Activated naive CD8-positive, alpha-beta T cell treated with anti-CD3 and anti-CD28 coated beads for 36 hours (primary cell): Measurements from ENCODE around the gene B4GALT3. TPM values are rescaled to one million over a fixed set of nuclear protein-coding genes. Genes with fewer than 3 reads are reported as not detected.

Source experiments
- DNase-seq: peaks from one replicate; pipeline ENCODE4 v3.0.0; 2021
- H3K27ac Mint-ChIP-seq: one replicate; pipeline ENCODE4 v1.8.0; 2022; ENCODE audit warnings: mild to moderate bottlenecking, moderate library complexity, mixed read lengths
- H3K27me3 Mint-ChIP-seq: one replicate; pipeline ENCODE4 v1.8.0; 2022; ENCODE audit warnings: mild to moderate bottlenecking, mixed read lengths
- H3K36me3 Mint-ChIP-seq: one replicate; pipeline ENCODE4 v1.8.0; 2021; ENCODE audit warnings: mild to moderate bottlenecking, mixed read lengths
- H3K4me1 Mint-ChIP-seq: one replicate; pipeline ENCODE4 v1.8.0; 2021; ENCODE audit warnings: mixed read lengths
- H3K4me3 Mint-ChIP-seq: one replicate; pipeline ENCODE4 v1.8.0; 2022; ENCODE audit warnings: mild to moderate bottlenecking, moderate library complexity, mixed read lengths
- H3K9me3 Mint-ChIP-seq: one replicate; pipeline ENCODE4 v1.8.0; 2022; ENCODE audit warnings: mixed read lengths
- total RNA-seq, 2 experiments: library from RNA; stranded (reverse); gene quantifications; one replicate each; pipeline ENCODE4 v1.2.3, GENCODE V29; 2021

Gene B4GALT3
- total RNA-seq, 2 experiments from 2014 or later, result 49.5 to 53.9 TPM

DNA sequence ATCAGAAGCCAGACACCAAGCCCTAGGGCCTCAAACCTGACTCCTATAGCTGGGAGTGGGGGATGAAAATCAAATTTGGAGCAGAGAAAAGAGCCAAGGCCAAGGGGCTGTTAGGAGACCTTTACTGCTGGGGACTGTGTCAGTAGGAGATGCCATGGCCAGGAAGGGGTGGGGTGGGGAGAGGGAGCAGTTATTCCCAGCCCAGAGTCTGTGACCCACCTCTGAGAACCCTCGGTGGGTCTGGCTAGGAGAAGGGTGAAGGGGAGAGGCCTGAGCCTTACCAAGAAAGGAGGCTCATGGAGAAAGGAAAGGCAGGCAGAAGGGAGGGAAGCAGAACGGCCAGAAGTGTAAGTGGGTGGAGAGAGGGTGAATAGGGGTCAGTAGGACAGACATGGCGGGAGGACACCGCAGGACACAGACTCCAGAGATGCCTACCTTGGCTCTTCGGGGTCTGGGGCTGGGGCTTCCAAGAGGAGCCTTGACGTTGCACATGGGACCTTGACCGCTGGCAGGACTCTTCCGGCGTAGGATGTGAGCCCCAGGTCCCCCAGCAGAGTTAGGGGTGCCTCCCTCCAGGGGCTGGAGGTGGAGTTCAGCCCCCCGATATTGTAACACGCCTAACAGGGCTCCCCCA lies 20.4 kb upstream of the B4GALT3 start:
- H3K27me3 Mint-ChIP-seq, result no peaks in the 10 kb centered on the region
- no peaks in the 10 kb centered on the region for H3K9me3 Mint-ChIP-seq
- H3K27ac Mint-ChIP-seq, result no peak overlapping the region
- peaks cover 33% of the 10 kb centered on the region for H3K4me1 Mint-ChIP-seq
- peaks cover under 1% of the 10 kb centered on the region for H3K36me3 Mint-ChIP-seq
- H3K4me3 Mint-ChIP-seq, result no peak overlapping the region
- no peak for DNase-seq

DNA sequence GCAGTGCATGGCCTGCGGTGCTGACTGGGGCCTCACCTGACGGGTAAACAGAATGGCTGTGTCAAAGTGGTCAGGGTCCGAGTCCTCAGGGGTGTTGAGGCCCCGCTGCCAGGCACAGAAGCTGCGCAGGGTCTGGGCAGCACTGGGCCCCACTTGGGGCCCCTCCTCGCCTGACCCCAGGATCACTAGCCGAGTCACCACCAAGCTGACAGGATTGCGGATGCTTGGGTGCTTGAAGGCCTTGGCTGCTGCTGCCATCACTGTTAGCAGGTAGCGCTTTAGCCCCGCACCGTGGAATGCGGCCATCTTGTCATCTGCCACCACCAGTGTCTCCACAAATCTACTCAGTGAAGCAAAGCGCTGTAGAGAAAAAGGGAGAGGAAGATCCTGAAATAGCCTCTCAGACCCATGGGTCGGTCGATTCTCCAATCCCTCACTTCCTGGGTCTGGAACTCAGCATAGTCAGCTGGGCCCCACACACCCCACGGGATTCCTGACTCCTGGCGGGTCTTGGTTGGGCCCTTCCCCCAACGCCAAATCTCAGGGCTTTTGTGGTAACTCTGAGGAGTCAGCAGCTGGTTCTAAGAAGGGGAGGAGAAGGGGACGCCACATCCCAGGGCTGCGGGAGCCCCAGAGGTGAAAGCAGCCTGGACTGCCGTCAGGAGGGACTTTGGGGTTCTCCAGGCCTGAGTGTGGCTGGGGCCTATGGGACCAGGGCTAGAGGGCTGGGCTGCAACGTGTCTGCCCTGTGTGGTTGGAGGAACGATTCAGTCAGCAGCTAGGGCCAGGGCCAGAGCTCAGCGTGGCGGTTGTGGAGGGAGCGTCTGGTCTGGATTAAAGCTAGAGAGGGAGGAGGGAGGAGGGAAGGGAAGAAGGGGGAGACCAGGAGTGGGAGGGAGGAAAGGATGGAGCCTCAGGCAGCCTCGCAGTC lies 19.5 kb upstream of the B4GALT3 start:
- no peak overlapping the region for H3K27ac Mint-ChIP-seq
- H3K9me3 Mint-ChIP-seq, result no peaks in the 10 kb centered on the region

DNA sequence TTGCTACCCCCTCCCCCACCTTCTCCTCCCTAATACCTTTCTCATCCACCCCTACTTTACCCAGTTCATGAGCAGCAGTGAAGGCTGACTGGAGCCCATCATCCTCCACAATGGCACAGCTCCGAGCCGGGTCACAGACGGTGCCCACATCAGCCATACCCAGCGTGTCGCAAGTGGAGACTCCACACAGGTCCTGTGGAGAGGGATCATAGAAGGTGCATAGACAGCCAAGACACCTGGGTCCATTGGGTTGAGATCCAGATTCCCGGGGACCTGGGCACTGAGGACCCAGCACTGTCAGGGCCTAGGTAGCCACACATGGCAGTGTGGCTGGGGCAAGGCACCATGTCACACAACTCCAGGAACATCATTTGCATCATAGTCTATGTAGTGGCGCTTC lies 18.8 kb upstream of the B4GALT3 start:
- Mint-ChIP-seq H3K4me1 (peaks cover 33% of the 10 kb centered on the region), H3K4me3 (no peak overlapping the region), H3K27me3 (no peaks in the 10 kb centered on the region), H3K36me3 (no peaks in the 10 kb centered on the region), H3K9me3 (no peaks in the 10 kb centered on the region), H3K27ac (no peak overlapping the region)
- DNase-seq, result no peak

More for the DNA sequence above, 19.5 kb upstream of the B4GALT3 start:
- Mint-ChIP-seq H3K36me3 (no peaks in the 10 kb centered on the region), H3K4me1 (peaks cover 37% of the 10 kb centered on the region), H3K4me3 (no peak overlapping the region), H3K27me3 (no peaks in the 10 kb centered on the region)
- no peak for DNase-seq

DNA sequence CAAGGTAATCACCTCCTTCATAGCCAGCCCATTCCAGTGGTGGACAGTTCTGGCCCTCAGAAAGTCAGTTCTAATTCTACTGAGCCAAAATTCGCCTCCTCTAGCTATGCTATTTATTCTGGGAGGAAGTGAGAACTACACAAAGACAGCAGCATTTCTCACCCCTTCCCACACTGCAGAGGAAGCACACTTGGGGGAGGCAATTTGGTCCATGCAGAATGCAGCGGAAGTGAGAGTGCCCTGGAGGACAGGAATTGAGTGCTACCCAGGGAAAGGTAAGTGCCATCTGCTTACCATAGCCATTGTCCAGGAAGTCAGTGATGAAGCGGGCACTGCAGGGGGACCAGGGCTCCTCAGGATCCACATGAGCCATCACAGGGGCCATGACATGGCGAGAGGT lies 17.9 kb upstream of the B4GALT3 start:
- peaks cover 25% of the 10 kb centered on the region for H3K4me1 Mint-ChIP-seq
- no peak for DNase-seq
- H3K36me3 Mint-ChIP-seq, result no peaks in the 10 kb centered on the region
- no peaks in the 10 kb centered on the region for H3K27me3 Mint-ChIP-seq
- H3K4me3 Mint-ChIP-seq, result no peak overlapping the region
- H3K27ac Mint-ChIP-seq, result peak overlapping the region; percentile 49
- H3K9me3 Mint-ChIP-seq, result no peaks in the 10 kb centered on the region

DNA sequence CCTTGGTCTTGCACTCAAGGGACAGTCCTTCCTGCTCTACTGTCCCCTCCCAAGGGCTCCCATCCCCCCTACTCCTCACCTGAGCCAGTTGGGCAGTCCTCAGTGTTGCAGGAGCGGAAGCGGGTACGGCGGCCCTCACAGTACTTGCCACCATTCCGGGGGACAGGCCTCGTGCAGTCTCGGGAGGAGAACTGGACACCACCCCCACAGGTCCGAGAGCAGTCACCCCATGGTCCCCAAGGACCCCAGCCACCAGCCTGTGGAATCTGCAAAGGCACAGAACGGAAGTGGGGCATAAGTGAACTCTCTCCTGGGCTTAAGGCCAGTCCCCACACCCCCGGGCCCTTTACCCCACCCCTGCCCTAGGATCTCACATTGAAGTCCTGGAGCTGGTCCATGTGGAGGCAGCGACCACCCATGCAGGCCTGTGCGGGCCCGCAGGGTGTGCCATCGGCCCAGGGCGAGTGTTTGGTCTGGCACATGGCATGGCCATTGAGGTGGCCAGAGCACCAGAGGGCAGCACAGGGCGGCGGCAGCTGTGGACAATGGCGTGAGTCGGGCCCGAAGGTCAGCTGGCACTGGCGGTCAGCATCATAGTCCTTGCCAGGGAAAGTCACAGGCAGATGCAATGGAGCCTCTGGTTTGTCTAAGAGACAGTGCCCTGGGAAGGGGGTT lies 16.4 kb upstream of the B4GALT3 start:
- no peak overlapping the region for H3K27ac Mint-ChIP-seq
- no peaks in the 10 kb centered on the region for H3K36me3 Mint-ChIP-seq
- H3K9me3 Mint-ChIP-seq, result no peaks in the 10 kb centered on the region
- no peaks in the 10 kb centered on the region for H3K27me3 Mint-ChIP-seq
- H3K4me1 Mint-ChIP-seq, result peaks cover 24% of the 10 kb centered on the region
- no peak overlapping the region for H3K4me3 Mint-ChIP-seq
- DNase-seq, result no peak

DNA sequence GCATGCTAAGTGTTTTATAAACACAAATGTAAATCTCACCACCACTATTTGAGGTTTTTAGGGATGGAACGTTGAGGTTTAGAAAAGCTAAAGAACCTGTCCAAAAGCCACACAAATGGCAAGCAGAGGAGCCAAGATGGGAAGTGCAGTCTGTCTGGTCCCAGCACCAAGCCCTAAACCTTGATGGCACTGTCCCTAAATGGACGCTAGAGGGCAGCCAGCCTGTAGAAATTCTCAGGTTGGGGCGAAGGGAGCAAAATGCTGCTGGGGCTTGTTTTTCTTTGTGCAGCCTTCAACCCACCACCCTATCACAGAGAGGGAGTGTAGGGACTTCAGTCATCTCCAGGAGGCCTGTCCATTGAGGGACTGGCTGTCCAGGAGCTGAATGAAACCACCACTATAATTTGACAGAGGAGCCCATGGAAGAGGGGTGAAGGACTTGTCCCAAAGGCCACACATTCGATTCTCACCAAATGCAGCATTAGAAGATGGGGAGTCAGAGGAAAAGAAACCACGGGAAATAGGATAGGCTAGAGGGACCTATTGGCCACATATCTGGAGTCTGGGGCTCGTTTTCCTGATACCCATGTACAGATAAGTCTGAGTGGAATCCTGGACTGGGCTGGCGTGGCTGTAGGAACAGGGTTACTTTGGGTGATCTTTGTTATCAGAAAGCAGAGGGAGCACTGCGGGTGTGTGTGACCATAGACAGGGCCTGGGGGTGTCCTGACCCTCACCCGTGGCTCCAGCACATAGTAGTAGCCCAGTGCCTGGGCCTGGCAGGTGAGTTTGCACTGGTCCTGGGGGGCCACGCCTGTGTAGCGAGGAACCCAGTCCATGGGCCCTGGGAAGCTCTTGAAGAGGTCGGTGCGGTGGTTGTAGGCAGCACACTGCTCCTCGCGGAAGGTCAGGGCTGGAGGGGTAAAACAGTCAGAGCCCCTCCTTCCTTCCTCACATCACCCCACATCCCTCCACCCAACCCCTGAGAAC lies 15.5 kb upstream of the B4GALT3 start:
- peak; percentile 59 for DNase-seq

DNA sequence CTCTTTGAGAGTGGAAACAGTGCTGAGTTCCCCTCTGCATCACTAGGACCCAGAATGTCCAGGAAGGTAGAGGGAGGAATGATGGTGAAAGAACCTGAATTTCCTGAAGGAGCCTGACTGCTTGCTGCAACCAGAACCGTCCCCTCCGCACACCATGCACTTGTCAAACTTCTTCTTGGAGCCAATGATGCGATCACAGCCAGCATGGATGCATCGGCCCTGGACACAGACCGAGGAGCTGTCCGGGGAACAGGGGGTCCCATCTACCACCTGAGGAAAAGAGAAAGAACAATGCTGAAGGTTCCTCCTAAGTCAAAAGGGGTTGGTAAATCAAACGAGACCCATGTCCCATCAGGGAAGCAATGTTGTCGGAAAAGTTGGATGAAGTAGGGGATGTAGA lies 14.7 kb upstream of the B4GALT3 start:
- no peaks in the 10 kb centered on the region for H3K27me3 Mint-ChIP-seq
- H3K4me1 Mint-ChIP-seq, result peaks cover 36% of the 10 kb centered on the region
- H3K27ac Mint-ChIP-seq, result no peak overlapping the region
- H3K9me3 Mint-ChIP-seq, result no peaks in the 10 kb centered on the region
- H3K4me3 Mint-ChIP-seq, result no peak overlapping the region
- H3K36me3 Mint-ChIP-seq, result no peaks in the 10 kb centered on the region
- DNase-seq, result no peak

More for the DNA sequence above, 15.5 kb upstream of the B4GALT3 start:
- Mint-ChIP-seq H3K9me3 (no peaks in the 10 kb centered on the region), H3K4me3 (no peak overlapping the region), H3K36me3 (no peaks in the 10 kb centered on the region), H3K4me1 (peaks cover 28% of the 10 kb centered on the region), H3K27me3 (no peaks in the 10 kb centered on the region), H3K27ac (no peak overlapping the region)

DNA sequence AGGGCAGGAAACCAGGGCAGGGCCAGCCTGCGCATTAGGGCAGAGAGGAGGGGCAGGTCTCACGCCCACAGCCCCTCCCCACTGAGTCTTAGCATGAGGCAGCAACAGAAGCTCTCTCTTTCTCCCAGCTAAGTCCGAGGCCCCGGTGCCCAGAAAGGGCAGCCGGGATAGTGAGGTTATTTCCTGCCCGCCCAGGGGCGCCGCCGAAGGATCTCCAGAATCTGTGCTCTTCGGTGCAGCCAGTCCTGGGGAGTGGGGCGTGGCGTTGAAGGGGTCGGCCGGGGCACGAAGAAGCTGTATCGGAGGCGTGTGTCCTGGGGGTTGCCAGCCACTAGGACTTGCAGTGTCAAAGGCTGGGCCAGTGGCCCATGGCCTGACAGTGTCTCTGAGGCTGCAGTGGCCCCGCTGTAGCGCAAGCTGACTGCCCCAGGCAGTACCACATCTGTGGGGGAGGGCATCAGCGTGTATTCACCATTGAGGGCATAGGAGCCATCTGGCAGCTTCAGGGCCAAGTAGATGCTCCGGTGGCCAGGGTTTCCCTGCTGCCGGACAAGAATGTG lies 13.7 kb upstream of the B4GALT3 start:
- no peaks in the 10 kb centered on the region for H3K36me3 Mint-ChIP-seq
- DNase-seq, result no peak
- H3K4me3 Mint-ChIP-seq, result no peak overlapping the region
- H3K4me1 Mint-ChIP-seq, result peaks cover 44% of the 10 kb centered on the region
- no peaks in the 10 kb centered on the region for H3K9me3 Mint-ChIP-seq
- H3K27me3 Mint-ChIP-seq, result no peaks in the 10 kb centered on the region
- no peak overlapping the region for H3K27ac Mint-ChIP-seq

DNA sequence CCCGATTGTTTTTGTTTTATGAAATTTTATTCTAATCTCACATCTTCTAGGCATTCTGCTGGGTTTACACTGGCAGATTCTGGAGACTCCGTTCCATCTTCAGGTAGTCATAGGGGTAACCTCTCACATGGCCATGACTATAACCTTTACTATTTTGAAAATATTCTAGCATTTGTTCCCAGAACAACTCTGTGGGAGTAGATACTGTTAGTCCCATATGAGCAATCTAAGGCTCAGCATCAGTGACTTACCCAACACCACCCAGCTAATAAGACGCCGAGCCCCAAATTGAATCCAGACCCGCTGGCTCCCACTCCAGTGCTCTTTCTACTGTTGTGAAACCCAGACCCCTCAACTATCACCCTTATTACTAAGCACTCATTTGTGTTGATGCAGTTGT lies 11.7 kb upstream of the B4GALT3 start:
- no peaks in the 10 kb centered on the region for H3K9me3 Mint-ChIP-seq
- H3K4me1 Mint-ChIP-seq, result peaks cover 54% of the 10 kb centered on the region
- no peak overlapping the region for H3K27ac Mint-ChIP-seq

DNA sequence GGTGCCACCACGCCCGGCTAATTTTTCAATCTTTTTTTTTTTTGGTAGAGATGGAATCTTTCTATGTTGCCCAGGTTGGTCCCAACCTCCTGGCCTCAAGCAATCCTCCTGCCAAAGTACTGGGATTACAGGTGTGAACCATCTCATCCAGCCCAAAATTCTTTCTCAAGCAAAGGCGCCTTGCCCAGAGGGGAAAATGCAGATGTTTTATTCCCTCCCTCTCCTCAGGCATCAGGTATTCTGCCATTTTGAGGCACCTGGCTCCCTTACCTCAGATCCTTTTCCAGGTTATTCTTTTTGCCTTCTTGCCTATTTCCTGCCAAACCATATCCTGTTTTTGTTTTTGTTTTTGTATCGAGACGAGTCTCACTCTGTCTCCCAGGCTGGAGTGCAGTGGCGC lies 11.1 kb upstream of the B4GALT3 start:
- Mint-ChIP-seq H3K9me3 (no peaks in the 10 kb centered on the region), H3K4me1 (peaks cover 58% of the 10 kb centered on the region), H3K27ac (peak overlapping the region; percentile 50), H3K4me3 (no peak overlapping the region), H3K27me3 (no peaks in the 10 kb centered on the region), H3K36me3 (no peaks in the 10 kb centered on the region)
- DNase-seq, result no peak

More for the DNA sequence above, 11.7 kb upstream of the B4GALT3 start:
- Mint-ChIP-seq H3K27me3 (no peaks in the 10 kb centered on the region), H3K36me3 (no peaks in the 10 kb centered on the region), H3K4me3 (no peak overlapping the region)
- DNase-seq, result no peak

DNA sequence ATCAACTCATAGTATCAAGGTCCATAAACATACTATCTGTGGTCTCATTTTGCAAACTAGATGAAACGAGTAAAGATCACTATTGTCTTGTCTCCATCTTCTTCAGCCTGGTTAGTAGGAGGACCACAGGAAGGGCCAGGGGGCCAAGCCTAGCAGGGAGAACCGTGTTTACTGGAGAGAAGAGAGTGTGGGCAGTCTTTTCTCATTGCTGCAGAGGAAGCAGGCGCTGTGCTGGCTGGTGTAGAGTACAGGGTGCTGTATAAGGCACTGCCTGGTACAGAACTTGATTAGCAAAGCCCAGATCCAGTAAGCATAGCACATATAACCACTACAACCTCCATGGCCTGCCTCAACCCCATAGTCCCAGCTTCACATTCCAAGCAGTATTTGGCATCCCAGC lies 10.0 kb upstream of the B4GALT3 start:
- Mint-ChIP-seq H3K4me3 (no peak overlapping the region), H3K4me1 (peaks cover 57% of the 10 kb centered on the region), H3K27me3 (no peaks in the 10 kb centered on the region), H3K27ac (peak overlapping the region; percentile 95), H3K9me3 (no peaks in the 10 kb centered on the region), H3K36me3 (peaks cover 1% of the 10 kb centered on the region)
- no peak for DNase-seq

DNA sequence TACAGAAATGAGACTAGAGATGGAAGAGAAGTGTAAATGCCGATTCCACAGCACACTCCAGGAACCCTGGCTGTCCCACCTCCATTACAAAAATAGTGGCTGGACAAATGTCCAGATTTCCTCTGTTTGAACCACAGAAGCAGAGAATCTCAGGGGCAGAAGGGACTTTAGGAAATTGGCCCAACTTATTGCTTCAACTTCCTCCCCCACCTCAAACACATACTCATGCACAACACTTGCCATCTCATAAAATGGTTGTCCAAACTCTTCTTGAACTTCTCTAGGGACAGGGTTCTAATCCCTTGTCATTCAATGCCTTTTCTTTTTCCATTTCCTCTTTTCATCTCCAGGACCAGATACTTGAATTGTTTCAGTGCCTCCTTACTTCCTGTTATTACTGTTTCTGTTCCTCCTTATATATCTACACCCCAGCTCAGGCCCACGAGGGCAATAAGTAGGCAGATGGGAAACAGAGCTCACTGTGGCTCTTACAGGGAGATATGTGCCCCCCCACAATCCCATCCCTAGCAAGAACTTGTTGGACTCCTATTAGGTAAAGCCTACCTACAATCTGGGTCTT lies 8.5 kb upstream of the B4GALT3 start:
- Mint-ChIP-seq H3K9me3 (no peaks in the 10 kb centered on the region), H3K27me3 (no peaks in the 10 kb centered on the region), H3K4me3 (peak overlapping the region; percentile 68), H3K36me3 (peaks cover 1% of the 10 kb centered on the region), H3K4me1 (peaks cover 68% of the 10 kb centered on the region), H3K27ac (peak overlapping the region; percentile 95)
- DNase-seq, result no peak

DNA sequence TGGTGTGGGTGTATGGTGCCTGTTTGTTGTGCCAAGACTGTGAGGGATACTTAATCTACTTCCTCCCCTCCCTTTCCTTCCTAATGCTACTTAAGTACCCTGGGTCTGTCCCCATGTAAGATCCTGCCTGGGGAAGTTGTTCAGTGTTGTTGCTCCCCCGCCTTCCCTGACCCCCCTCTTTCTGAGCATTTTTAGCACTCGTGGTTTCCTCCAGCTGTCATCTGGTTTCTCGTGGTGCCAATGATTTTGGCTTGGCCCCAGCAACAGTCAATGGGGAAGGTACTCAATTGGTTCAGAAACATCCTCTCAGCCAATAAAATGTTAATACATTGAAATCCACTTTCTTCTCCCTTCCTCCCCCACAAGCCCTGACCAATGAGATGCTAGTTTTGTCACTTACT lies 8.0 kb upstream of the B4GALT3 start:
- peak; percentile 74 for DNase-seq
- Mint-ChIP-seq H3K9me3 (no peaks in the 10 kb centered on the region), H3K36me3 (peaks cover 1% of the 10 kb centered on the region), H3K27me3 (no peaks in the 10 kb centered on the region), H3K4me3 (peak overlapping the region; percentile 68), H3K27ac (peak overlapping the region; percentile 95), H3K4me1 (peaks cover 73% of the 10 kb centered on the region)

DNA sequence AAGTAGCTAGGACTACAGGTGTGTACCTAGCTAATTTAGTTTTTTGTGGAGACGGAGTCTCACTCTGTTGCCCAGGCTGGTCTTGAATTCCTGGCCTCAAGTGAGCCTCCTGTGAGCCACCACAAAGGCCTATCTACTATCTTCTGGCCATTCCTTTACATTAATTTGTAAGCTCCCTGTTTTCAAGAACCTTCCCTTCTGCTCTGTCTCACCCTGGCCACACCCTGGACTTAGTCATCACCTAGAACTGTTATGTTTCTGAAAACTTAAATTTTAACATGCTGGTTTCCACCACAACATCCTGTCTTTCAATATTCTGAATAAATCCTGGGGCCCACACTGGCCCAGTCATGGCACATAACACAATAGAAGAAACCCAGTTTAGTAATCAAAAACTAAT lies 4.9 kb upstream of the B4GALT3 start:
- Mint-ChIP-seq H3K36me3 (peaks cover 3% of the 10 kb centered on the region), H3K4me3 (peak overlapping the region; percentile 38), H3K27me3 (no peaks in the 10 kb centered on the region), H3K9me3 (no peaks in the 10 kb centered on the region), H3K27ac (peak overlapping the region; percentile 93), H3K4me1 (peaks cover 74% of the 10 kb centered on the region)
- DNase-seq, result peak; percentile 64
